Nephron progenitor cell (in vitro differentiated cells): ENCODE results near the gene ZNF3.
A peak's percentile ranks its signal among the peaks of the same experiment; 100 is the strongest.

Experiments used
- DNase-seq: peaks from one replicate; pipeline ENCODE4 v3.0.0; 2021
- H3K27ac Mint-ChIP-seq: 2 replicates; pipeline ENCODE4 v1.8.0; 2021; ENCODE audit warnings: mild to moderate bottlenecking, moderate library complexity, mixed read lengths
- H3K27me3 Mint-ChIP-seq: 2 replicates; pipeline ENCODE4 v1.8.0; 2021; ENCODE audit warnings: mild to moderate bottlenecking, low read depth, mixed read lengths; ENCODE audit not compliant: poor library complexity
- H3K36me3 Mint-ChIP-seq: 2 replicates; pipeline ENCODE4 v1.8.0; 2021; ENCODE audit warnings: low read depth, mixed read lengths
- H3K4me1 Mint-ChIP-seq: 2 replicates; pipeline ENCODE4 v1.8.0; 2021; ENCODE audit warnings: mixed read lengths
- H3K4me3 Mint-ChIP-seq: 2 replicates; pipeline ENCODE4 v1.8.0; 2021; ENCODE audit warnings: mild to moderate bottlenecking, moderate library complexity, mixed read lengths
- H3K9me3 Mint-ChIP-seq: 2 replicates; pipeline ENCODE4 v1.8.0; 2021; ENCODE audit warnings: mild to moderate bottlenecking, moderate library complexity, mixed read lengths
- CTCF ChIP-seq: fragments of 200-600 bp; sonication (generic); IDR thresholded peaks from 2 replicates; pipeline ENCODE4 v1.5.0; 2021; ENCODE audit warnings: antibody characterized with exemption

Gene ZNF3

DNA sequence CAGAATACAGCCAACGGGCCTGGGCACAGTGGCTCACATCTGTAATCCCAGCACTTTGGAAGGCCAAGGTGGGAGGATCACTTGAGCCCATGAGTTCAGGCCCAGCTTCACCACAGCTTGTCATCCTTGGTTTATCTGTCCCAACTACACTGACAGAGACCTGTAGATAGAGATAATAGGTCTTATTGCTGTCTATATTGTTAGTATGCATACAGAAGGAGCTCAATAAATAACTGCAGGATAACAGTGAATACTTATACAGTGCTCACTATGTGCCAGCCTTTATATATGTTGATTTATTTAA lies 39.2 kb upstream of the ZNF3 start:
- DNase-seq = no peak

DNA sequence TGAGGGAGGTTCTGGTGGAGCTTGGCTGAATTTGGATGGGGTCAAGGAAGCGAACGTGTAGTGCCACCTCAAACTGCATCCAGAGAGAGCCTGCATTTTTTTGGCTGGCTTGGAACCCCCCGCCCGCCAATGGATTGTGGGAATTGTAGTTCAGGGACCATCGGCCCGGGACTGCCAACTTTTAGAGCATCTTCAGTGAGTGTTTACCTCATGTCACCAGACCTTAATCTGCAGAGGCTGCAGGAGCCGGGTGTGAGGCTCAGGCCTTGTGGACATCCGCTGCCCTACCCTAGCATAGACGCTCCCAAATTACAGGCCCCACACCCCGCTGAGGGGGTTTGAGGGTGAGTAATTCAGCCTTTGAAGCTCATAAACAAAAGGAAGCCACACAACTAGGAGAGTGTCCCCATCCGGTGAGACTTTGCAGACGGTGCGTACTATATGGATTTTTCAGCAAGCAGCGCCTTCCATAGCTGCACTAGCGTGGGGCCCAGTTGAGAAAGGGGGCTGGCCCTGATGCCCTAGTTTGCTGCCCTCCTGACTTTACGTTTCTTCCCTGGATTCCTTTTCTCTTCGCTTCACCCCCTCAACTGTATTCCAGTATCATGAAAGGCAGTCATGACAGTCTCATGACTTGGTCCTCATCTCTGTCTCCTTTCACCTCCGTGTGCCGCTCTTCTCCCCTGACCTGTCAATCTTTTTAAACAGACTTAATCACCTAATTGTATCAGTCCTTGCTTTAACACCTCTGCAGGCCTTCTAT lies 38.6 kb upstream of the ZNF3 start:
- H3K9me3 Mint-ChIP-seq = no peaks in the 10 kb centered on the region
- peak; percentile 67 for DNase-seq
- peak overlapping the region; percentile 100 for H3K27ac Mint-ChIP-seq
- H3K4me3 Mint-ChIP-seq = peak overlapping the region; percentile 98
- peaks cover 3% of the 10 kb centered on the region for H3K27me3 Mint-ChIP-seq
- H3K4me1 Mint-ChIP-seq = peaks cover 40% of the 10 kb centered on the region
- no peak for TF ChIP-seq CTCF
- H3K36me3 Mint-ChIP-seq = peaks cover 28% of the 10 kb centered on the region

More for the DNA sequence above, 39.2 kb upstream of the ZNF3 start:
- H3K9me3 Mint-ChIP-seq = no peaks in the 10 kb centered on the region
- peaks cover 45% of the 10 kb centered on the region for H3K4me1 Mint-ChIP-seq
- H3K4me3 Mint-ChIP-seq = peak overlapping the region; percentile 98
- TF ChIP-seq CTCF = no peak
- H3K36me3 Mint-ChIP-seq = peaks cover 27% of the 10 kb centered on the region
- peak overlapping the region; percentile 31 for H3K27ac Mint-ChIP-seq
- peaks cover 3% of the 10 kb centered on the region for H3K27me3 Mint-ChIP-seq

DNA sequence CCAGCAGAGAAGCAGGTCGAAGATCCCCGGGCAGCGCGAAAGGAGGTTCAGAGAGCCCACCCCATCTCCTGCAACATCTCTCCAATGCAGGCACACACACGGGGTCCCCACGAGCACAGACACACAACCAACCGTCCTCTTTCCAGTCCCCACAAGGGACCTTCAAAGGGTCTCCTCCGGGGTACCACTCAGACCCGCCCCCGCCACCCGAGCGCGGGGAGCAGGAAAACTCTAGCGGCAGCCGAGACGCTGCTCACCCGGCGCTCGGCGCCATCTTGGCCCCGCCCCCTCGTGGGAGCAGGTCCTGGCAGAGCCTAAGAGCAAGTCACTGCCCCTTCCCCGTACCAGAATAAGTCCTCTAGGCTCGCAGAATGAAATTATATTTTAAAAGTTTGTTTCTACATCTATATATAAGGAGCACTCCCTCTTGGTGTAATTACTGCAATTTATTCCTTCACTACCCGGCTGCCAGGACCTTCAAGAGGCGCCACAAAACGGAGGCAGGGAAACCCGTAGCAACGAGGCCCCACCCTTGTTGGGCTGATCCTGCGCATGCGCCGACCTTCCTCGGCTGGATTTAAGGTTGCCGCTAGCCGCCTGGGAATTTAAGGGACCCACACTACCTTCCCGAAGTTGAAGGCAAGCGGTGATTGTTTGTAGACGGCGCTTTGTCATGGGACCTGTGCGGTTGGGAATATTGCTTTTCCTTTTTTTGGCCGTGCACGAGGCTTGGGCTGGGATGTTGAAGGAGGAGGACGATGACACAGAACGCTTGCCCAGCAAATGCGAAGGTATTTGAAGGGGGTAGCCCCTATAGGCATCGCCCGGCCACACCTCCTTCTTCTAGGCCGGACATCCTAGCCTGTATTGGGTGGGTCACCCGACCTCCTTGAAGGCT lies 37.8 kb upstream of the ZNF3 start, which contains the start of the genes CNPY4 and TAF6:
Gene CNPY4 (plus strand): TSS at position 563 of the 898 bp plus-strand sequence. CDS start 111 bp downstream, at position 674.
Gene TAF6 (minus strand): TSS at position 287 of the 898 bp plus-strand sequence. CDS start 5,149 bp downstream, outside the sequence.
- peak; percentile 96 for DNase-seq
- peak within 1 kb of the TSS; percentile 100 for H3K27ac Mint-ChIP-seq
- peaks cover 19% of the 10 kb centered on the region for H3K36me3 Mint-ChIP-seq

GRCh38 chr7:100118388-100119071 lies 37.0 kb upstream of the ZNF3 start:
- H3K4me3 Mint-ChIP-seq = peak overlapping the region; percentile 98
- H3K27me3 Mint-ChIP-seq = peaks cover 3% of the 10 kb centered on the region
- TF ChIP-seq CTCF = no peak
- peaks cover 26% of the 10 kb centered on the region for H3K36me3 Mint-ChIP-seq
- H3K4me1 Mint-ChIP-seq = peaks cover 34% of the 10 kb centered on the region
- H3K27ac Mint-ChIP-seq = peak overlapping the region; percentile 100
- no peaks in the 10 kb centered on the region for H3K9me3 Mint-ChIP-seq
- no peak for DNase-seq

More for the DNA sequence above, 37.8 kb upstream of the ZNF3 start, which contains the start of the genes CNPY4 and TAF6:
- Mint-ChIP-seq H3K4me1 (peaks cover 32% of the 10 kb centered on the region), H3K9me3 (no peaks in the 10 kb centered on the region), H3K27me3 (peaks cover 3% of the 10 kb centered on the region), H3K4me3 (peak within 1 kb of the TSS; percentile 98)
- TF ChIP-seq CTCF = no peak

GRCh38 chr7:100115026-100115425 lies 33.5 kb upstream of the ZNF3 start:
- peaks cover 28% of the 10 kb centered on the region for H3K4me1 Mint-ChIP-seq
- H3K9me3 Mint-ChIP-seq = no peaks in the 10 kb centered on the region
- H3K27ac Mint-ChIP-seq = no peak overlapping the region
- H3K36me3 Mint-ChIP-seq = peaks cover 45% of the 10 kb centered on the region
- no peak for DNase-seq
- H3K27me3 Mint-ChIP-seq = peaks cover 3% of the 10 kb centered on the region
- no peak for TF ChIP-seq CTCF
- no peak overlapping the region for H3K4me3 Mint-ChIP-seq
